BLaER1 treated with 17β-estradiol and CSF1 and Interleukin-3, amounts not matched to agents 10 nM and 100 nM (cell line): Measurements from ENCODE around the gene DNTTIP2.

Experiments used
- H3K27ac ChIP-seq, 11 experiments: shearing (Covaris generic); formaldehyde crosslinking; 2 replicates each; pipeline ENCODE4 v1.8.1; 2022
- H3K27me3 ChIP-seq, 11 experiments: shearing (Covaris generic); formaldehyde crosslinking; 2 replicates each; pipeline ENCODE4 v1.8.1; 2022
- H3K36me3 ChIP-seq, 11 experiments: shearing (Covaris generic); formaldehyde crosslinking; 2 replicates each; pipeline ENCODE4 v1.8.1; 2022
- H3K4me1 ChIP-seq, 10 experiments: shearing (Covaris generic); formaldehyde crosslinking; 2 replicates each; pipeline ENCODE4 v1.8.1; 2022
- H3K4me2 ChIP-seq, 11 experiments: shearing (Covaris generic); formaldehyde crosslinking; 2 replicates each; pipeline ENCODE4 v1.8.1; 2022
- H3K4me3 ChIP-seq, 10 experiments: shearing (Covaris generic); formaldehyde crosslinking; 2 replicates each; pipeline ENCODE4 v1.8.1; 2022
- H3K9ac ChIP-seq, 11 experiments: shearing (Covaris generic); formaldehyde crosslinking; 2 replicates each; pipeline ENCODE4 v1.8.1; 2022
- H3K9me3 ChIP-seq, 11 experiments: shearing (Covaris generic); formaldehyde crosslinking; replicated peaks in 1 of 11; 2 replicates each; pipeline ENCODE4 v1.8.1; 2022
- H4K20me1 ChIP-seq, 11 experiments: shearing (Covaris generic); formaldehyde crosslinking; 2 replicates each; pipeline ENCODE4 v1.8.1; 2022
- Cebpa-rat ChIP-seq, 11 experiments: shearing (Covaris generic); IDR thresholded peaks; 2 replicates each; pipeline ENCODE4 v1.8.1; 2022

DNTTIP2 gene

GRCh38 chr1:93908394-93909145, 29.6 kb upstream of the DNTTIP2 start:
- no peaks in the 10 kb centered on the region for H3K27me3 ChIP-seq
- peaks cover 0 to 53% (median 6%) of the 10 kb centered on the region in 11 experiments; a peak in 9 of 22 replicates for H4K20me1 ChIP-seq
- H3K9me3 ChIP-seq, result peaks cover 0 to 6% (median 0%) of the 10 kb centered on the region in 11 experiments; a peak in 3 of 22 replicates
- H3K4me3 ChIP-seq, result peak overlapping the region; percentile 73 to 96 (median 90)
- peaks cover 0 to 3% (median 0%) of the 10 kb centered on the region in 11 experiments; a peak in 3 of 22 replicates for H3K36me3 ChIP-seq
- peak overlapping the region; percentile 73 to 96 (median 89) for H3K27ac ChIP-seq
- H3K4me1 ChIP-seq, result peaks cover 34 to 53% (median 44%) of the 10 kb centered on the region in 10 experiments
- peak overlapping the region; percentile 84 to 97 (median 91) for H3K9ac ChIP-seq
- no peak for TF ChIP-seq Cebpa-rat (IDR thresholded peaks at IDR 0.05)
- H3K4me2 ChIP-seq, result peak overlapping the region; percentile 84 to 97 (median 91)

GRCh38 chr1:93907718-93908117, 28.7 kb upstream of the DNTTIP2 start:
- peaks cover 0 to 61% (median 6%) of the 10 kb centered on the region in 11 experiments; a peak in 9 of 22 replicates for H4K20me1 ChIP-seq
- peak overlapping the region in 2 of 11 experiments; percentile 87 to 96; a peak in 2 of 22 replicates for H3K27ac ChIP-seq
- H3K4me1 ChIP-seq, result peaks cover 34 to 57% (median 47%) of the 10 kb centered on the region in 10 experiments
- TF ChIP-seq Cebpa-rat (IDR thresholded peaks at IDR 0.05), result no peak
- peak overlapping the region; percentile 84 to 97 (median 91) for H3K4me2 ChIP-seq
- H3K4me3 ChIP-seq, result peak overlapping the region; percentile 73 to 96 (median 90); a peak in 18 of 20 replicates
- peaks cover 0 to 6% (median 0%) of the 10 kb centered on the region in 11 experiments; a peak in 3 of 22 replicates for H3K9me3 ChIP-seq
- peaks cover 0 to 9% (median 0%) of the 10 kb centered on the region in 11 experiments; a peak in 4 of 22 replicates for H3K36me3 ChIP-seq
- peak overlapping the region; percentile 21 to 97 (median 91); a peak in 15 of 22 replicates for H3K9ac ChIP-seq
- H3K27me3 ChIP-seq, result no peaks in the 10 kb centered on the region

GRCh38 chr1:93906480-93906879, 27.5 kb upstream of the DNTTIP2 start:
- H3K9ac ChIP-seq, result 0 out of 22 replicates have a peak overlapping the region, but pooled peaks of 1 of the 11 experiments have one; percentile 96

GRCh38 chr1:93905734-93906133, 26.7 kb upstream of the DNTTIP2 start:
- TF ChIP-seq Cebpa-rat (IDR thresholded peaks at IDR 0.05), result no peak
- Histone ChIP-seq H3K4me1 (peaks cover 34 to 57% (median 47%) of the 10 kb centered on the region in 10 experiments), H3K4me2 (peak overlapping the region in 5 of 11 experiments; percentile 15 to 93 (median 84); a peak in 6 of 22 replicates), H3K9me3 (peaks cover 0 to 1% (median 0%) of the 10 kb centered on the region in 11 experiments; a peak in 3 of 22 replicates), H3K9ac (no peak overlapping the region), H3K27me3 (no peaks in the 10 kb centered on the region), H3K27ac (no peak overlapping the region), H4K20me1 (peaks cover 0 to 81% (median 6%) of the 10 kb centered on the region in 11 experiments; a peak in 9 of 22 replicates), H3K36me3 (peaks cover 5 to 29% (median 7%) of the 10 kb centered on the region in 11 experiments), H3K4me3 (no peak overlapping the region)

More at GRCh38 chr1:93906480-93906879, 27.5 kb upstream of the DNTTIP2 start:
- no peak overlapping the region for H3K27ac ChIP-seq
- no peaks in the 10 kb centered on the region for H3K27me3 ChIP-seq
- peaks cover 0 to 74% (median 6%) of the 10 kb centered on the region in 11 experiments; a peak in 9 of 22 replicates for H4K20me1 ChIP-seq
- TF ChIP-seq Cebpa-rat (IDR thresholded peaks at IDR 0.05), result no peak
- peaks cover 34 to 57% (median 47%) of the 10 kb centered on the region in 10 experiments for H3K4me1 ChIP-seq
- peak overlapping the region in 1 of 10 experiments; percentile 91; a peak in 1 of 20 replicates for H3K4me3 ChIP-seq
- H3K36me3 ChIP-seq, result peaks cover 0 to 21% (median 0%) of the 10 kb centered on the region in 11 experiments; a peak in 8 of 22 replicates
- peak overlapping the region in 10 of 11 experiments; percentile 85 to 97 (median 91); a peak in 15 of 22 replicates for H3K4me2 ChIP-seq
- H3K9me3 ChIP-seq, result peaks cover 0 to 6% (median 0%) of the 10 kb centered on the region in 11 experiments; a peak in 3 of 22 replicates

GRCh38 chr1:93905051-93905450, 26.0 kb upstream of the DNTTIP2 start:
- Histone ChIP-seq H4K20me1 (peaks cover 0 to 83% (median 6%) of the 10 kb centered on the region in 11 experiments; a peak in 9 of 22 replicates), H3K27ac (peak overlapping the region in 8 of 11 experiments; percentile 1 to 56 (median 42); a peak in 11 of 22 replicates), H3K4me1 (peaks cover 34 to 56% (median 45%) of the 10 kb centered on the region in 10 experiments), H3K4me3 (no peak overlapping the region), H3K27me3 (no peaks in the 10 kb centered on the region), H3K4me2 (peak overlapping the region; percentile 15 to 93 (median 57); a peak in 21 of 22 replicates), H3K9me3 (no peaks in the 10 kb centered on the region), H3K9ac (0 out of 22 replicates have a peak overlapping the region, but pooled peaks of 1 of the 11 experiments have one; percentile 20), H3K36me3 (peaks cover 11 to 36% (median 14%) of the 10 kb centered on the region in 11 experiments)
- TF ChIP-seq Cebpa-rat (IDR thresholded peaks at IDR 0.05), result no peak

- Histone ChIP-seq H3K4me3 (peak overlapping the region in 2 of 10 experiments; percentile 8 to 31; a peak in 2 of 20 replicates), H3K9me3 (no peaks in the 10 kb centered on the region), H3K36me3 (peaks cover 15 to 44% (median 20%) of the 10 kb centered on the region in 11 experiments), H3K4me2 (peak overlapping the region; percentile 15 to 93 (median 57); a peak in 21 of 22 replicates), H3K27ac (peak overlapping the region in 9 of 11 experiments; percentile 1 to 56 (median 43); a peak in 13 of 22 replicates), H3K9ac (peak overlapping the region in 3 of 11 experiments; percentile 20 to 35 (median 31); a peak in 3 of 22 replicates), H3K27me3 (no peaks in the 10 kb centered on the region), H3K4me1 (peaks cover 34 to 56% (median 44%) of the 10 kb centered on the region in 10 experiments), H4K20me1 (peaks cover 0 to 83% (median 6%) of the 10 kb centered on the region in 11 experiments; a peak in 9 of 22 replicates)
- no peak for TF ChIP-seq Cebpa-rat (IDR thresholded peaks at IDR 0.05)
Observed at GRCh38 chr1:93904228-93904627, 25.2 kb upstream of the DNTTIP2 start.

GRCh38 chr1:93900723-93901504, 21.9 kb upstream of the DNTTIP2 start:
- Histone ChIP-seq H3K4me1 (peaks cover 16 to 30% (median 25%) of the 10 kb centered on the region in 10 experiments), H3K27ac (no peak overlapping the region), H3K9ac (no peak overlapping the region), H3K36me3 (peaks cover 30 to 76% (median 44%) of the 10 kb centered on the region in 11 experiments), H3K4me2 (no peak overlapping the region), H3K9me3 (no peaks in the 10 kb centered on the region), H4K20me1 (peaks cover 0 to 60% (median 0%) of the 10 kb centered on the region in 11 experiments; a peak in 2 of 22 replicates), H3K27me3 (no peaks in the 10 kb centered on the region), H3K4me3 (no peak overlapping the region)
- no peak for TF ChIP-seq Cebpa-rat (IDR thresholded peaks at IDR 0.05)
